Measurements from ENCODE around the gene ITPK1.

The ITPK1 gene

GRCh38 chr14:92938890-92939671, 176.6 kb downstream of the ITPK1 start:
- DNase-seq (ENCODE audit: low read depth in 2 of 2): no peak

DNA sequence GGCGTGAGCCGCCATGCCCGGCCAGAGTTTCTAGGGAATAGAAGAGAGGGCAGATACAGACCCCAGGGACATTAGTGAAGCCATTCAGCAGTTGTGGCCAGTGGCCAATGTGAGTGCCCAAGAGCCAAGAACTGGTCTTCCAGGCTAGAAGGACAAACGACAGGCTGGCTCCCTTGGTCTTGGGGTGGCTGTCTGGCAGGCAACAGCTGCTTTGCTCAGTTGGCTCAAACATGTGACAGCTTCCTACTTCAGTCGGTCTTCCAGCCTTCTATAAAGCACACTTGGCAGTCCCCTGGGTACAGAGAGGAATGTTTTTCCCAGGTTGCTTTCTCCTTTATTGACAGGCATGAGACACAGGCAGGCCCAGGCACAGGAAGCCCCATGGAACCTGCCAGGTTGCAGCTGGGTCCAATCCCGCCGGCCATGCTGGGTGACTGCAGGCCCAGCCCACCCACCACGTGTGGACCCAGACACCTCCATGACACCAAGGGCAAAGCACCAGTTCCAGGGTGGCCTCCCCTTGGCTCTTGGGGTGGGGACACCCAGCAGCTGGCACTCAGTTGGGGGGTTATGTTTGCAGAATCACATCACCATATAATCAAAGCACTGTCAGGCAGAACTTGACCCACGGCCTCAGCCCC, 177.4 kb downstream of the ITPK1 start:
- DNase-seq (ENCODE audit: low read depth in 2 of 2): no peak

- DNase-seq (ENCODE audit: low read depth in 2 of 2): no peak
Observed at GRCh38 chr14:92937051-92937937, 178.4 kb downstream of the ITPK1 start.

- DNase-seq (ENCODE audit: low read depth in 2 of 2): no peak
Observed at GRCh38 chr14:92936085-92936484, 179.6 kb downstream of the ITPK1 start.

DNA sequence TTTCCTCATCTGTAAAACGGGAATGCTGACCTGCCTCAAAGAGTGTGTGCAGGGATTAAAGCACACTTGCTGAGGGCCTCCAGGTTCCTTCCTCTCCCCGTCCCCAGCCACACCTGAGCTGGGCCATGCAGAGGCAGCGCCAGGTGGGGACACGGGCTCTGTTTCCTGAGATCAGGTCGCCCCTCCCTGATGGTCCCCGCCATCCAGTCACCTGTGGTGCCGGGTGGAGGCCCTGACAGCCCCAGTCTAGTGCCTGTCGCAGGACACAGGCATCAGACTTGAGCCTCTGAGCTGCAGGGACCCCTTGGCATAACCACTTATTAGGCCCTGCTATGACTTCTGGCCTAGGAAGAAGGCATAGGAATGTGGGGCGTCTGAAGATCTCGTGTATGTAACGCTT, 180.3 kb downstream of the ITPK1 start:
- no peak for DNase-seq (ENCODE audit: low read depth in 2 of 2)

DNA sequence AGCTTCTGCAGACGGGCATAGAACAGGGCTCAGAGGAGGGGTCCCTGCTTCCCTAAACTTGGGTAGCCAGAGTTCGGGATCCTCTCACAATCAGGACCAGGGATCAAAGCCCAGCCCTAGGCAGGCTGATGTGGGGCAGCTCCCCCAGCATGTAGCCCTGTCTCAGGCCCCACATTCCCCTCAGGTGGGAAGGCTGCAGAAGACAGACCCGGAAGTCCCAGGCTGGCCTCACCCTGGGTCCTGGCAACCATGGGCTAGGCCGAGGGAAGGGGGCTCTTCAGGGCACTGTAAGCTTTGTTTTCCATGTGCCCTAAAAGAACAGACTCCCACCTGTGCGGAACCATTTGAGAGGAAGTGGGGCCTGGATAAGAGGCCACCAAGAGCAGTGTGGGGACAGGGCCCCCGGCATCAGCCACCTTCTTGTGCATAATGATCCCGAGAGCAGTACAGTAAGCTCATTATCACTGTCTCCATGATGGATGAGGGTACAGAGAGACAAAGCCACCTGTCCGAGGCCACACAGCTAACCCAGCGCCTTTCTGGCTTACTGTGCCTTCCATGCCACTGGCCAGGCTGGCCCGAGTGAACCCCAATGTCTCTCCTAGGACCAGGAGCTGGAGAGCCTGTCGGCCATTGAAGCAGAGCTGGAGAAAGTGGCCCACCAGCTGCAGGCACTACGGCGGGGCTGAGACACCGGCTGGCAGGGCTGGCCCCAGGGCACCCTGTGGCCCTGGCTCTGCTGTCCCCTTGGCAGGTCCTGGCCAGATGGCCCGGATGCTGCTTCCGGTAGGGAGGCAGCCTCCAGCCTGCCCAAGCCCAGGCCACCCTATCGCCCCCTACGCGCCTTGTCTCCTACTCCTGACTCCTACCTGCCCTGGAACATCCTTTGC, 181.3 kb downstream of the ITPK1 start:
- no peak for DNase-seq (ENCODE audit: low read depth in 2 of 2)

- DNase-seq (ENCODE audit: low read depth in 2 of 2): no peak
Observed at GRCh38 chr14:92933481-92933880, 182.2 kb downstream of the ITPK1 start.

GRCh38 chr14:92932448-92933395, 183.0 kb downstream of the ITPK1 start:
- DNase-seq (ENCODE audit: low read depth in 2 of 2): no peak

- DNase-seq (ENCODE audit: low read depth in 2 of 2): no peak
Observed at GRCh38 chr14:92931681-92932447, 183.9 kb downstream of the ITPK1 start.

GRCh38 chr14:92930737-92931602, 184.8 kb downstream of the ITPK1 start:
- no peak for DNase-seq (ENCODE audit: low read depth in 2 of 2)

- DNase-seq (ENCODE audit: low read depth in 2 of 2): no peak
Observed at GRCh38 chr14:92929689-92930608, 185.8 kb downstream of the ITPK1 start.

GRCh38 chr14:92928961-92929688, 186.6 kb downstream of the ITPK1 start:
- no peak for DNase-seq (ENCODE audit: low read depth in 2 of 2)

- DNase-seq (ENCODE audit: low read depth in 2 of 2): no peak
Observed at GRCh38 chr14:92928258-92928629, 187.5 kb downstream of the ITPK1 start.

GRCh38 chr14:92927349-92928257, 188.1 kb downstream of the ITPK1 start:
- no peak for DNase-seq (ENCODE audit: low read depth in 2 of 2)

GRCh38 chr14:92926931-92927330, 188.8 kb downstream of the ITPK1 start:
- no peak for DNase-seq (ENCODE audit: low read depth in 2 of 2)

Measured in stimulated activated CD4-positive, alpha-beta T cell treated with anti-CD3 and anti-CD28 coated beads, Interleukin-1b, Interleukin-23, amount 100 ng/mL, for 1 hour (primary cell).